ENCODE measurements around the gene KDSR. TPM values are rescaled to one million over a fixed set of nuclear protein-coding genes. Genes with fewer than 3 reads are reported as not detected.
A peak's percentile ranks its signal among the peaks of the same experiment; 100 is the strongest.

The KDSR gene
- total and polyA plus RNA-seq, 2 donors (not counting 1 experiment from before 2014, with no cell fraction given), result 6.4 to 21.1 TPM

- WGBS (ENCODE audit: insufficient coverage), result 29% methylated on average over 1 of the region's 4 CpGs
- peak; percentile 33 for ATAC-seq (ENCODE audit: low read depth)
These were observed 27.0 kb downstream of the KDSR start for GRCh38 chr18:63339920-63340484.

More at GRCh38 chr18:63339920-63340484, 27.0 kb downstream of the KDSR start:
- Histone ChIP-seq H2AFZ (ENCODE audit: insufficient read depth, low read depth, low read length, poor library complexity, severe bottlenecking) (no peak overlapping the region), H3K4me1 (ENCODE audit: control insufficient read depth in 2 of 2, insufficient read depth in 2 of 2, low read length in 2 of 2) (no peaks in the 10 kb centered on the region), H3K27ac (ENCODE audit: low read length in 2 of 2) (no peak overlapping the region), H3K9me3 (ENCODE audit: control extremely low read depth in 1 of 3, control insufficient read depth in 2 of 3, insufficient read depth in 1 of 3, low read length in 2 of 3) (no peaks in the 10 kb centered on the region), H3K36me3 (replicated peaks in 1 of 2; ENCODE audit: control extremely low read depth in 1 of 2, control insufficient read depth in 1 of 2, extremely low read depth in 1 of 2, insufficient read depth in 2 of 2, low read length in 1 of 2) (peaks cover 0 to 29% of the 10 kb centered on the region in 2 experiments), H3K79me2 (ENCODE audit: control insufficient read depth, insufficient read depth, low read length) (no peaks in the 10 kb centered on the region), H3K4me2 (replicated peaks; ENCODE audit: low read depth, low read length, poor library complexity, severe bottlenecking) (no peak overlapping the region), H3K27me3 (replicated peaks in 1 of 4; ENCODE audit: control extremely low read depth in 1 of 4, control insufficient read depth in 3 of 4, insufficient read depth in 4 of 4, low read length in 3 of 4) (no peaks in the 10 kb centered on the region), H4K20me1 (ENCODE audit: control insufficient read depth, insufficient read depth, low read length, poor library complexity, severe bottlenecking) (no peaks in the 10 kb centered on the region), H3K9ac (ENCODE audit: low read length) (no peak overlapping the region), H3K4me3 (ENCODE audit: control extremely low read depth in 1 of 5, extremely low read depth in 1 of 5, insufficient read depth in 1 of 5, low read depth in 2 of 5, low read length in 4 of 5) (no peak overlapping the region)
- H3K9me3 Mint-ChIP-seq (ENCODE audit: insufficient read depth), result no peaks in the 10 kb centered on the region
- H3K4me3 Mint-ChIP-seq, result no peak overlapping the region
- no peak overlapping the region for H3K27ac Mint-ChIP-seq
- POLR2A ChIA-PET, result no interaction called here
- intact Hi-C loops (cut with micrococcal nuclease), result loop anchor here (1.0 kb wide), 1 partner anchor 324 kb away; no protein-coding TSS in a partner anchor
- no peaks in the 10 kb centered on the region for H3K4me1 Mint-ChIP-seq
- H3K27me3 Mint-ChIP-seq, result no peaks in the 10 kb centered on the region
- CTCF ChIA-PET, result interaction anchor here (0.7 to 8.6 kb wide), 21 partner anchors 8 to 922 kb away, joined by 3 to 90 read pairs (median 4); no protein-coding TSS in a partner anchor
- peak; percentile 62 for DNase-seq
- TF ChIP-seq EZH2 (IDR thresholded peaks at IDR 0.05; ENCODE audit: borderline replicate concordance, insufficient read depth, low read depth, low read length, poor library complexity, severe bottlenecking) (no peak), CTCF (IDR thresholded peaks at IDR 0.05) (peak; percentile 75)

Measured in B cell (primary cell).